SH-SY5Y (cell line): Measurements from ENCODE around the gene LSM3.

Experiments used
- GATA2 ChIP-seq: IDR thresholded peaks from 2 replicates; pipeline ENCODE4 v1.6.1; 2011; ENCODE audit warnings: mild to moderate bottlenecking, low read depth, low read length
- GATA3 ChIP-seq: IDR thresholded peaks from 2 replicates; pipeline ENCODE4 v1.6.1; 2011; ENCODE audit warnings: low read depth, mild to moderate bottlenecking, low read length, moderate library complexity

GRCh38 chr3:14202874-14203520, 24.4 kb downstream of the LSM3 start:
- TF ChIP-seq GATA3 (no peak), GATA2 (no peak)
